Liver (tissue), 3 donors: ENCODE measurements around the gene SMIM33.

Source experiments
- CTCF ChIP-seq: fragments of 150-350 bp; IDR thresholded peaks from 2 replicates; pipeline ENCODE4 v1.5.1; 2017; ENCODE audit warnings: improper control_type of control experiment, low read depth, low read length; ENCODE audit not compliant: missing input control
- EGR1 ChIP-seq, 2 donors: IDR thresholded peaks; 2 replicates each; pipeline ENCODE4 v1.6.1; 2016 to 2018; ENCODE audit warnings: antibody characterized with exemption in 2 of 2, low read depth in 2 of 2
- GABPA ChIP-seq, 2 donors: IDR thresholded peaks in 1 of 2; conservative IDR thresholded peaks in 1 of 2; 2 replicates each; pipeline ENCODE4 v1.6.1; 2016; ENCODE audit warnings: antibody characterized with exemption in 2 of 2, mild to moderate bottlenecking in 1 of 2, moderate library complexity in 1 of 2
- SP1 ChIP-seq: IDR thresholded peaks from 2 replicates; pipeline ENCODE4 v1.6.1; 2018; ENCODE audit warnings: antibody characterized with exemption, mild to moderate bottlenecking
- TF ChIP-seq, protein P1 (sequence below): IDR thresholded peaks from 2 replicates; pipeline ENCODE4 v1.6.1; 2016; ENCODE audit warnings: antibody characterized with exemption
- TF ChIP-seq, protein P2 (sequence below): IDR thresholded peaks from 2 replicates; pipeline ENCODE4 v1.6.1; 2016; ENCODE audit warnings: antibody characterized with exemption
- donor health status: healthy.
- donor health status: healthy.

DNA sequence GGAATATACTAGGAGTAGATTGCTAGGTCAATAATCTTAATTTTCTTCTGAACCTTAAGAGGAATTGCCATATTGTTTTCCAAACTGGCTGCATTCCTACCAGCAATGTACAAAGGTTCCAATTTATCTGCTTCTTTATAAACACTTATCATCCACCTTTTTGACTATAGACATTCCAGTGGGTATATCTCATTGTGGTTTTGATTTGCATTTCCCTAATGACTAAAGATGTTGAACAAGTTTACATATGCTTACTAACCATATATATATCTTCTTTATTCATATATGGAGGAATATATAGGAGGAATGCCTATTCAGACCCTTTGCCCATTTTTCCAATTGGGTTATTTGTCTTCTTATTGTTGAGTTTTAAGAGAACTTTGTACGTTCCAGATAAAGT, 39.1 kb upstream of the SMIM33 start:
- no peak for TF ChIP-seq EGR1 (IDR thresholded peaks at IDR 0.05; ENCODE audit: low read depth in 2 of 2)
- TF ChIP-seq CTCF, result no peak
- TF ChIP-seq, protein P1, sequence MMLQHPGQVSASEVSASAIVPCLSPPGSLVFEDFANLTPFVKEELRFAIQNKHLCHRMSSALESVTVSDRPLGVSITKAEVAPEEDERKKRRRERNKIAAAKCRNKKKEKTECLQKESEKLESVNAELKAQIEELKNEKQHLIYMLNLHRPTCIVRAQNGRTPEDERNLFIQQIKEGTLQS, result no peak
- no peak for TF ChIP-seq GABPA (IDR thresholded peaks at IDR 0.05 in 1 of 2, conservative IDR thresholded peaks at IDR 0.05 in 1 of 2)
- TF ChIP-seq SP1, result no peak
- TF ChIP-seq, protein P2, sequence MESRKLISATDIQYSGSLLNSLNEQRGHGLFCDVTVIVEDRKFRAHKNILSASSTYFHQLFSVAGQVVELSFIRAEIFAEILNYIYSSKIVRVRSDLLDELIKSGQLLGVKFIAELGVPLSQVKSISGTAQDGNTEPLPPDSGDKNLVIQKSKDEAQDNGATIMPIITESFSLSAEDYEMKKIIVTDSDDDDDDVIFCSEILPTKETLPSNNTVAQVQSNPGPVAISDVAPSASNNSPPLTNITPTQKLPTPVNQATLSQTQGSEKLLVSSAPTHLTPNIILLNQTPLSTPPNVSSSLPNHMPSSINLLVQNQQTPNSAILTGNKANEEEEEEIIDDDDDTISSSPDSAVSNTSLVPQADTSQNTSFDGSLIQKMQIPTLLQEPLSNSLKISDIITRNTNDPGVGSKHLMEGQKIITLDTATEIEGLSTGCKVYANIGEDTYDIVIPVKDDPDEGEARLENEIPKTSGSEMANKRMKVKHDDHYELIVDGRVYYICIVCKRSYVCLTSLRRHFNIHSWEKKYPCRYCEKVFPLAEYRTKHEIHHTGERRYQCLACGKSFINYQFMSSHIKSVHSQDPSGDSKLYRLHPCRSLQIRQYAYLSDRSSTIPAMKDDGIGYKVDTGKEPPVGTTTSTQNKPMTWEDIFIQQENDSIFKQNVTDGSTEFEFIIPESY, result no peak
